Skeletal muscle tissue (tissue), 4 donors: ENCODE results near the gene PTPRN2. TPM values are rescaled to one million over a fixed set of nuclear protein-coding genes. Genes with fewer than 3 reads are reported as not detected.

Source experiments
- H3K27ac ChIP-seq: one replicate; pipeline ENCODE4 v1.7.0; 2013; ENCODE audit warnings: mild to moderate bottlenecking, low read depth, low read length, inconsistent platforms
- H3K27me3 ChIP-seq, 3 donors: one replicate each; pipeline ENCODE4 v1.7.0; 2013; ENCODE audit warnings: low read length in 3 of 3; ENCODE audit not compliant: control insufficient read depth in 3 of 3, insufficient read depth in 3 of 3
- H3K36me3 ChIP-seq, 3 donors: one replicate each; pipeline ENCODE4 v1.7.0; 2013; ENCODE audit warnings: low read length in 3 of 3; ENCODE audit not compliant: control insufficient read depth in 3 of 3, insufficient read depth in 3 of 3
- H3K4me1 ChIP-seq, 3 donors: one replicate each; pipeline ENCODE4 v1.7.0; 2013; ENCODE audit warnings: low read length in 3 of 3, mild to moderate bottlenecking in 3 of 3; ENCODE audit not compliant: control insufficient read depth in 3 of 3, insufficient read depth in 3 of 3
- H3K4me3 ChIP-seq, 3 donors: one replicate each; pipeline ENCODE4 v1.7.0; 2013; ENCODE audit warnings: low read length in 3 of 3
- H3K9ac ChIP-seq, 3 donors: one replicate each; pipeline ENCODE4 v1.7.0; 2013; ENCODE audit warnings: low read length in 3 of 3, mild to moderate bottlenecking in 3 of 3, moderate library complexity in 2 of 3, low read depth in 1 of 3
- H3K9me3 ChIP-seq, 3 donors: one replicate each; pipeline ENCODE4 v1.7.0; 2013; ENCODE audit warnings: low read length in 3 of 3; ENCODE audit not compliant: control insufficient read depth in 3 of 3
- total RNA-seq: library from RNA; depleted of rRNA; stranded (reverse); fragments of >200 nt; gene quantifications from one replicate; pipeline ENCODE4 v1.2.3, GENCODE V29; 2014
- donor health status: Osteomylitis.

PTPRN2 gene
- total RNA-seq, 1 donor from 2014 or later, result 1.6 TPM

DNA sequence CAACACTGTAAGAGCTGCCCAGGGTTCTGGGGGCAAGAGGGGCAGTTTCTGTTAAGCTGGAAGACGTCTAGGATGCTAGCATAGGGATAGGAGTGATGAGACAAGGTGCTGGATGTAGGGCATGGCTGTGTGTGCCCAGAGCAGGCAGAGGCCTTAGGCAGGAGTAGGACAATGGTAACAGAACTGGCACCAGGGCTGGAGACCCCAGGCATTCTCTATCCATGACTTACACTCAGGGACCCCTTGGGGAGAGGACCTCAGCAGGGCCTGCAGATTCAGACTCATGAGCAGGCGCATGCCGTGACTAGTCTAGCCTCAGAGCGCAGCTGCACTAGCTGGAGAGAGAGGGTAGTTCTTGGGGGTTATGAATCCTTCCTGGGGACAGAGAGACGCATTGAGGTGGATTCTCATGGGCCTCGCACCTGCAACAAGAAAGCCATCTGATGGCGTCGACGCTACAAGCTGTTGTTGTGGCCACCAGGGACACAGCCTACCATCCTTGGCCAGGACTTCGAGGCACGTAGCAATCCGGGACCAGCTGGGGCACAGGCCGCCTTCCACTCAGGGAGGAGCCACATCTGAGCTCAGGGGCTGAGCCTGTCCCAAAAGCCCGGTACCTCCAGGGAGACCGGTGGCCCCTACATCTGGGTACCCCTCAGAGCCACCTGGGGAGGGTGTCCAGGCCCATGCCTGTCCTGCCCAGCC is 474.1 kb downstream of the PTPRN2 start:
- Histone ChIP-seq H3K4me1 (no peaks in the 10 kb centered on the region), H3K27ac (no peak overlapping the region), H3K27me3 (no peaks in the 10 kb centered on the region), H3K9me3 (peaks cover 2 to 16% (median 9%) of the 10 kb centered on the region in 3 donors), H3K9ac (no peak overlapping the region), H3K36me3 (peaks cover 0 to 2% (median 0%) of the 10 kb centered on the region in 3 donors), H3K4me3 (no peak overlapping the region)

DNA sequence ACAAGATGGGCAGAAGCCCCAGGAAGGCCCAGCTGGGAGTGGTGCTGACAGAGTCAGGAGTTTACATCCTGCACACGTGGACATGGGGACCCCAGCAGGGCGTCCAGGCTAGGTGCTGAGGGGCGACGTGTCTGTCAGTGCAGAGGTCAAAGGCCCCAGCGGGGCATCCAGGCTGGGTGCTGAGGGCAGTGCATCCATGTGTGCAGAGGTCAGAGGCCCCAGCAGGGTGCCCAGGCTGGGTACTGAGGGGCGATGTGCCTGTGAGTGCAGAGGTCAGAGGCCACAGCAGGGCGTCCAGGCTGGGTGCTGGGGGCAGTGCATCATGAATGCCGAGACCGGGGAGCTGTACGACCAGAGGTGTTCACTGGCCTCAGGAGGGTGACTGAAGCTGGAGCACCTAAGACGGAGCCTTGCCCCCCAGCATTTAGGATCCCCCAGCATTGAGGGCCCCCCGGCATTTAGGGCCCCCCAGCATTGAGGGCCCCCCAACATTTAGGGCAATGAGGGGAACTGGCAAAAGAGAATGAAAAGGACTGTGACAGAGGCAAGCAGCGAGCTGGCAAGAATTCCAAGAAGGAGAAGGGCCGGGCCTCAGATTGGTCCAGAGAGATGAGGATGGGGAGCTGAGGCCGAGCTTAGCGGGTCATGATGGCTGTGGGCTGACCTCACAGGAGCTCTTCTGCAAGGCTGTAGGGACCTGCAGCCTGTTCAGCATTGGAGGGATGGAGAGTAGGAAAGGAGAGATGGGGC is 474.9 kb downstream of the PTPRN2 start:
- no peaks in the 10 kb centered on the region for H3K27me3 ChIP-seq
- H3K9me3 ChIP-seq, result peaks cover 2 to 16% (median 9%) of the 10 kb centered on the region in 3 donors
- no peak overlapping the region for H3K9ac ChIP-seq
- H3K4me1 ChIP-seq, result no peaks in the 10 kb centered on the region
- no peak overlapping the region for H3K27ac ChIP-seq
- no peak overlapping the region for H3K4me3 ChIP-seq
- peaks cover 0 to 2% (median 0%) of the 10 kb centered on the region in 3 donors for H3K36me3 ChIP-seq

DNA sequence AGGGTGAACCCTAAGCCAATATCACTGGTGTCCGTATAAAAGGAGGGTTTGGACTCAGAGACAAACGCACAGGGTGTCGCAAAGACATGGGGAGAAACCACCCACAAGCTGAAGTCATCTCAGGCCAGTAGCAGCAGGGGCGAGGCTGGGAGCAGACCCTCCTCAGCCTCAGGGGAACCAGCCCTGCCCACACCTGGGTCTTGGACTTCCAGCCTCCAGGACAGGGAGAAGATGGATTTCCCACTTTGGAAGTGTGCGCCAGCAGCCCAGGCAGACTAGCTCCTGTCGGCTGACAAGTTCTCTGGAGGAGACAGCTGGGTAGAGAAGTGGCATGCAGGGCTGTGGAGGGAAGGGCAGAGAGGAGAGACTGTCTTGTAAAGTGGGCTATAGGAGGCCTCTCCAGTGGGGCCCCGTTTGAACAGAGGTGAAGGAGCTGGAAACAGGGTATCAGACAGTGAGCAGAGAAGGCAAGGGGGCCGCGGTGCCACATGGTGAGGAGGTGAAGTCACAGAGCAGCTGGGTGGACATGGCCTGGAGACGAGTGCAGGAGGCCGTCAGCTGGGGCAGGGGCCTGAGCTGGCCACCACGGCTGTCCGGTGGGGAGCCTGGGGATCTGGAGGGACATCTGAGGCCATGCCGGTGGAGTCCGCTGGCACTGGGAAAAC is 475.6 kb downstream of the PTPRN2 start:
- Histone ChIP-seq H3K27me3 (peaks cover 0 to 3% (median 0%) of the 10 kb centered on the region in 3 donors), H3K4me1 (no peaks in the 10 kb centered on the region), H3K27ac (no peak overlapping the region), H3K36me3 (peaks cover 0 to 2% (median 0%) of the 10 kb centered on the region in 3 donors), H3K9ac (no peak overlapping the region), H3K4me3 (no peak overlapping the region), H3K9me3 (peaks cover 2 to 16% (median 9%) of the 10 kb centered on the region in 3 donors)

DNA sequence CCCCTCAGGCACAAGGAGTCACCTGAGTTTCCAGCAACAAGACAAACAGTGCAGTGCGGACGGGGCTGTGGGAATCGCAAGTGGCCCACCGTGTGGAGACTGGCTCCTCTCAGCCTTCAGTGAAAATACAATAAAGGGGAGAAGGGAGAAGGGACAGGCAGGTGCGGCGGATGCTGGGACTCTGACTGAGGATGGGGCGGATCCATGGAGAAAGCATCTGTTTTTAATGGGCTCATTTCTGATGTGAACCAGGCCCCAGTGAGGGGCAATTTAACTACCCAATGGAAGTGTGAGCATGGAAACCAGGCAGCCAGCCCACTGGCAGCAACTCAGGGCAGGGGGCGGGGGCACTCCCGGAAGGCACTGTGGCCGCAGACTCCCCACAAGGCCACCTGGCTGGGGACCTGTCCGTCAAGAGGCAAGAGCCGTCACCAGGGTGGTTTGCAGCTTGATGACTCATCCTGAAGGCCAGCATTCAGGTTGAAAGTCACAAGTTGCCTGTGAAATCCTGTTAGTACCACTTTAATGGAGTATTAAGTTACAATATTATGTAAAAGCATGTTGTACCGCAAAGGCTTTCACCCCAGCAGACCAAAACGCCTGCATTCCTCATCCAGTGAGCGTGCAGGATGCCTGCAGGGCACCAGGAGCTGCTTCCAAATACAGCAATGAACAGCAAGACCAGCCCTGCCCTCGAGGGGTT is 476.4 kb downstream of the PTPRN2 start:
- Histone ChIP-seq H3K27ac (no peak overlapping the region), H3K27me3 (peaks cover 0 to 3% (median 0%) of the 10 kb centered on the region in 3 donors), H3K4me1 (no peaks in the 10 kb centered on the region), H3K9ac (no peak overlapping the region), H3K36me3 (peaks cover 0 to 2% (median 0%) of the 10 kb centered on the region in 3 donors), H3K9me3 (peaks cover 2 to 14% (median 4%) of the 10 kb centered on the region in 3 donors), H3K4me3 (no peak overlapping the region)

DNA sequence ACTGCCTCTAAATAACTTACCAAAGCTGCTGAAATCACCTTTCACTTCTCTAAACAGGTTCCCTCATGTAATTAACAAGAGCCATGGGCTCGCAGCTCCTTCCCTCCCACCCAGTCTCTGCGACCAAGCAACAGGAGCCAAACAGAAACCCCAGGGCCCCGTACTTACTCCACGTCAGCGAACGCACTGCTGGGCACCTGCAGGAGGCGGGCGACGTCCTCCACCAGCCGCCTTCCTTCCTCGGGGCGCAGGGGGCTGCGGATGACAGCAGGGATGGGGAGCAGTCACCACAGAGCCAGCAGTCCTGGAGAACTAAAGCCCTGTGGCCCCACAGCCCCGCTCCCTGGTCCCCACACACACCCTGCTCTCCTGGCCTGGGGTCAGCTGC is 477.0 kb downstream of the PTPRN2 start:
- Histone ChIP-seq H3K4me3 (no peak overlapping the region), H3K27ac (no peak overlapping the region), H3K4me1 (no peaks in the 10 kb centered on the region), H3K9ac (no peak overlapping the region), H3K36me3 (peaks cover 0 to 2% (median 0%) of the 10 kb centered on the region in 3 donors), H3K9me3 (peaks cover 0 to 14% (median 4%) of the 10 kb centered on the region in 3 donors), H3K27me3 (peaks cover 0 to 3% (median 0%) of the 10 kb centered on the region in 3 donors)

DNA sequence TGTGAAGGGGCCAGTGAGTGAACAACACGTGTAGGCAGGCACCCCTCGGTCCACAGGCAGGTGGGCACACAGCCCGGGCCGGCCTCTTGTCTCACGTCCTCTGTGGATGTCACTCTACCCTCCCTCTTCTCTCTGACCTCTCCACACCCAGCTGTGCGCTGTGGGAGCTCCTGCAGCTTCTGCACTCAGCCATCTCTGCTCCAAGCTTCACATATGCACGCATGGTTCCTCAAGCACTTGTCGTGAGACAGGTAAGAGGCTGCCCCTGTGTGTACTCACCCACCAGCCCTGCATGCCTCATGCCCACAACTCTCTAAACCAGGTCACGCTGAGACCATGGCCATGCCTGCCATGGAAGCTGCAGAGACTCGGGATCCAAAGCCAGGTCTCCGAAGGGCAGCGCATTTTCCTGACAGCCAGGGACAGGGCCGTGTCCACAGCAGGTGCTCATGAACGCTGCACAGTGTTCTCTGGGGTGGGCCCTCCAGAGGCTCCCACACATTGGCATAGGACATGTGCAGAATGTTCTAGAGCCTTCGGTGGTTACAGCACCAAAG is 477.5 kb downstream of the PTPRN2 start:
- Histone ChIP-seq H3K9ac (no peak overlapping the region), H3K4me3 (no peak overlapping the region), H3K27ac (no peak overlapping the region), H3K36me3 (peaks cover 0 to 2% (median 0%) of the 10 kb centered on the region in 3 donors), H3K27me3 (peaks cover 0 to 3% (median 0%) of the 10 kb centered on the region in 3 donors), H3K4me1 (no peaks in the 10 kb centered on the region), H3K9me3 (peaks cover 0 to 14% (median 4%) of the 10 kb centered on the region in 3 donors)

DNA sequence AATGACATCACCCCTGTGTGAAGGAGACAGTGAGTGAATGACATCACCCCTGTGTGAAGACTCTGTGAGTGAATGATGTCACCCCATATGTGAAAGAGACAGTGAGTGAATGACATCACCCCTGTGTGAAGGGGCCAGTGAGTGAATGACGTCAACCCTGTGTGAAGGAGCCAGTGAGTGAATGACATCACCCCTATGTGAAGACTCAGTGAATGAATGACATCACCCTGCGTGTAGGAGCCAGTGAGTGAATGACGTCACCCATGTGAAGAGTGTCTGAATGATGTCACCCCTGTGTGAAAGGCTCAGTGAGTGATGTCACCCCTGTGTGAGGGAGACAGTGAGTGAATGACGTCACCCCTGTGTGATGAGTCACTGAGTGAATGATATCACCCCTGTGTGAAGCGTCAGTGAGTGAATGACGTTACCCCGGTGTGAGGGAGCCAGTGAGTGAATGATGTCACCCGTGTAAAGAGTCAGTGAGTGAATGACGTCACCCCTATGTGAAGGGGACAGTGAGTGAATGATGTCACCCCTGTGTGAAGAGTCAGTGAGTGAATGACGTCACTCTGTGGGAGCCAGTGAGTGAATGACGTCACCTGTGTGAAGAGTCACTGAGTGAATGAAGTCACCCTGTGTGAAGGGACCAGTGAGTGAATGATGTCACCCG is 478.1 kb downstream of the PTPRN2 start:
- H3K36me3 ChIP-seq, result peaks cover 0 to 2% (median 0%) of the 10 kb centered on the region in 3 donors
- no peak overlapping the region for H3K27ac ChIP-seq
- H3K4me3 ChIP-seq, result no peak overlapping the region
- H3K9ac ChIP-seq, result no peak overlapping the region
- H3K27me3 ChIP-seq, result peaks cover 0 to 3% (median 0%) of the 10 kb centered on the region in 3 donors
- peaks cover 0 to 14% (median 4%) of the 10 kb centered on the region in 3 donors for H3K9me3 ChIP-seq
- no peaks in the 10 kb centered on the region for H3K4me1 ChIP-seq

DNA sequence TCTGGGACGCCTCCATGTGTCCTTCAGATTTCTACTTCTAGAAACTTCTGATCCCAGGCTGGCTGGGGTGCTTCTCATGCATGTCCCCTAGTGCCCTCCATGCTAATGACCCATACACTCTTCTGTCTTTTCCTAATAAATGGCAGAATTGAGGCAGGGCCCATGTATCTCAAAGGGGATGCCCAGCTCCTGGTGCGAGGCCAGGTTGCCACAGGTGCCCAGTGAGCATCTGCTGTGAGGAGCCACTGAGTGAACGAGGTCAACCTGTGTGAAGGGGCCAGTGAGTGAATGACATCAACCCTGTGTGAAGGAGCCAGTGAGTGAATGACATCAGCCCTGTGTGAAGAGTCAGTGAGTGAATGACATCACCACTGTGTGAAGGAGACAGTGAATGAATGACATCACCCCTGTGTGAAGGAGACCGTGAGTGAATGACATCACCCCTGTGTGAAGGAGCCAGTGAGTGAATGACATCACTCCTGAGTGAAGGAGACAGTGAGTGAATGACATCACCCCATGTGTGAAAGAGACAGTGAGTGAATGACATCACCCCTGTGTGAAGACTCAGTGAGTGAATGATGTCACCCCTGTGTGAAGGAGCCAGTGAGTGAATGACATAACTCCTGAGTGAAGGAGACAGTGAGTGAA is 478.9 kb downstream of the PTPRN2 start:
- no peak overlapping the region for H3K4me3 ChIP-seq
- H3K4me1 ChIP-seq, result no peaks in the 10 kb centered on the region
- H3K9ac ChIP-seq, result no peak overlapping the region
- H3K27me3 ChIP-seq, result peaks cover 0 to 3% (median 0%) of the 10 kb centered on the region in 3 donors
- H3K36me3 ChIP-seq, result peaks cover 0 to 2% (median 0%) of the 10 kb centered on the region in 3 donors
- no peak overlapping the region for H3K27ac ChIP-seq
- peaks cover 0 to 12% (median 4%) of the 10 kb centered on the region in 3 donors for H3K9me3 ChIP-seq
